HG03066 (cell line): ENCODE data around the gene PCSK9.

ENCODE experiments used
- ATAC-seq: cut with Tn5 transposase; IDR thresholded peaks from one replicate; pipeline ENCODE4 v1.9.1; 2021; ENCODE audit warnings: low read depth; ENCODE audit not compliant: unreplicated experiment

Gene PCSK9

DNA sequence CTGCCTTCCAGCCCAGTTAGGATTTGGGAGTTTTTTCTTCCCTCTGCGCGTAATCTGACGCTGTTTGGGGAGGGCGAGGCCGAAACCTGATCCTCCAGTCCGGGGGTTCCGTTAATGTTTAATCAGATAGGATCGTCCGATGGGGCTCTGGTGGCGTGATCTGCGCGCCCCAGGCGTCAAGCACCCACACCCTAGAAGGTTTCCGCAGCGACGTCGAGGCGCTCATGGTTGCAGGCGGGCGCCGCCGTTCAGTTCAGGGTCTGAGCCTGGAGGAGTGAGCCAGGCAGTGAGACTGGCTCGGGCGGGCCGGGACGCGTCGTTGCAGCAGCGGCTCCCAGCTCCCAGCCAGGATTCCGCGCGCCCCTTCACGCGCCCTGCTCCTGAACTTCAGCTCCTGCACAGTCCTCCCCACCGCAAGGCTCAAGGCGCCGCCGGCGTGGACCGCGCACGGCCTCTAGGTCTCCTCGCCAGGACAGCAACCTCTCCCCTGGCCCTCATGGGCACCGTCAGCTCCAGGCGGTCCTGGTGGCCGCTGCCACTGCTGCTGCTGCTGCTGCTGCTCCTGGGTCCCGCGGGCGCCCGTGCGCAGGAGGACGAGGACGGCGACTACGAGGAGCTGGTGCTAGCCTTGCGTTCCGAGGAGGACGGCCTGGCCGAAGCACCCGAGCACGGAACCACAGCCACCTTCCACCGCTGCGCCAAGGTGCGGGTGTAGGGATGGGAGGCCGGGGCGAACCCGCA lies at the start of gene PCSK9:
Gene PCSK9, plus strand, starts transcription at position 207 of the 741 bp plus-strand sequence. Its CDS starts 290 bp downstream, at position 497.
- ATAC-seq: no peak

DNA sequence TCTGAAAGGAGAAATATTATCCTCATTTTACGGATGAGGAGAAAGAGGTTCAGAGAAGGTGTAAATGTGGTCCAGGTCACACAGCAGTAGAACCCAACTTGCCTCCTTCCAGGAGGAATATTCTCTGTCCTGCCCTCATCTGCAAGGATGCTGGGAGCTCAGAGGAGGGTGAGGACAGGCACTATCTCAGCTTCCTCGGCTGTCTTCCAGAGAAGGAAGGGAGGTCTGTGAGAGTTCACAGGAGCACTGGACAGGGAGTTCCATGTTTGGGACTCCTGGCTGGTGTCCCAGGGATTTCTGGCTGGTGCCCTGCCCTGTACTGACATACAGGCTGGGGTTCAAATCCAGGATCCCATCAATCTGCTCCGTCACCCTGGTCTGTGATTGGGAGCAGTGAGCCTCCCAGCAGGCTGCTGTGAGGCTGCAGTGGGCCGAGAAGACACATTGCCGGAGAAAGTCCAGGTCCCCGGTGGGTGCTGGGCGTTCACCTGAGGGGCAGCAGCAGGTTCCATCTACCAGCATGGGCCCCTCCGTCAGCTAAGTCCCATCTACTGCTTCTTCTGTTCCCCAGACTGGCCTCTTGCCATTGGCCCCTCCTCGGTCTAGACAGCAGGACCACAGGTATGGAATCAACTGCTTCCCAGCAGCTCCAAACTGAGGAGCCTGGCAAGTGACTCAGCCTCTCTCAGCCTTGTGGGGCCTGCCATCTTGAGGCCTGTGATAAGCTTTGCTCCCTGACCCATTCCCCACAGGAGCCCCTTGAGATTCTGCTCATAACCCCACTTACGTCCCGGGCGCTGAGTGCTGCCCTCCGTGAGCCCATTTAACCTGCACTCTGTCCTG lies 49.2 kb upstream of the PCSK9 start:
- no peak for ATAC-seq

DNA sequence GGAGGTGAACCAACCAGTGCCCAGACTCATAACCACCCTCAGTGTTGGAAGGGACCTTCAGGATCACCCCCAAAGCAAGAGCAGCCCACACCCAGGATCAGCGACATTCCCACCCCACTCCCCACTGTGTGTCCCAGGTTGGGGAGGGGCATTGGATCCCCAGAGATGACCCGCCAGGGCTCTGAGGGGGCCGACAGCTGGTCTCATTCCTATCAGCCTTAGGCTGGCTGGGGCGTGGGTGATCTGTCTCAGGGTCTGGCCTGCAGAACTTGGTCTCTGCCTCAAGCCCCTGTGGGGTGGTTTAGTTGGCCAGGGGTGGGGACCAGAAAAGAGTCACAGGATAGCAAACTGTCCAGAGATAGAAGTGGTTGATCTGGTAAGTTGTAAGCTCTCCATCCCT lies 48.4 kb upstream of the PCSK9 start:
- no peak for ATAC-seq

DNA sequence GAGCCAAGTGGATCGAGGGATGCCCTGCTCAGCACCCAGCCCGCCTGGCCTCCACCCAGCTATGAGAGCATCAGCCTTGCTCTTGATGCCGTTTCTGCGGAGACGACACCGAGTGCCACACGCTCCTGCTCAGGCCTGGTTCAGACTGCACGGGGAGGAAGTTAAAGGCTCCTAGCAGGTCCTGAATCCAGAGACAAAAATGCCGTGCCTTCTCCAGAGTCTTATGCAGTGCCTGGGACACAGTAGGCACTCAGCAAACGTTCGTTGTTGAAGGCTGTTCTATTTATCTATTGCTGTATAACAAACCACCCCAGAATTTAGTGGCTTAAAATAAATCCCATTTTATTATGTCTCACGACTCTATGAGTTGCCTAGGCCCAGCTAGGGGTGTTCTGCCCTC lies 47.4 kb upstream of the PCSK9 start:
- ATAC-seq: no peak

DNA sequence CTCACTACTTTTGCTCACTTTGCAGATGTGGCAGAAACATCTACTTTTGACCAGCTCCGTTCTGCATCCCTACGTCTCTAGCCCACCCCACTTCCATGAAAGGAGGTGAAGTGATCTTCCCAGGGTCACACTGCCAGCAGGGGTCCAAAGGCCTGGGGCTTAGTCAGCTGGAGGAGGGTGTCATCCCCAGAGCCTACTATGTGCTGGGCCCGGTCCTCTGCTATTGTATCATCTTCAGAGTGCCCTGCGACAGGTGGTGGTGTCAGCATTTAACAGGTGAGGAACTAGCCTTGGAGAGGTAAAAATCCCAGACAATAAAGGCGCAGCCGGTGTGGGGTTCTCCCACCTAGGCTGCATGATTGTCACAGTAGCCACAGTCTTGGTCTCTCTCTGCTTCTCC lies 46.2 kb upstream of the PCSK9 start:
- ATAC-seq: no peak

DNA sequence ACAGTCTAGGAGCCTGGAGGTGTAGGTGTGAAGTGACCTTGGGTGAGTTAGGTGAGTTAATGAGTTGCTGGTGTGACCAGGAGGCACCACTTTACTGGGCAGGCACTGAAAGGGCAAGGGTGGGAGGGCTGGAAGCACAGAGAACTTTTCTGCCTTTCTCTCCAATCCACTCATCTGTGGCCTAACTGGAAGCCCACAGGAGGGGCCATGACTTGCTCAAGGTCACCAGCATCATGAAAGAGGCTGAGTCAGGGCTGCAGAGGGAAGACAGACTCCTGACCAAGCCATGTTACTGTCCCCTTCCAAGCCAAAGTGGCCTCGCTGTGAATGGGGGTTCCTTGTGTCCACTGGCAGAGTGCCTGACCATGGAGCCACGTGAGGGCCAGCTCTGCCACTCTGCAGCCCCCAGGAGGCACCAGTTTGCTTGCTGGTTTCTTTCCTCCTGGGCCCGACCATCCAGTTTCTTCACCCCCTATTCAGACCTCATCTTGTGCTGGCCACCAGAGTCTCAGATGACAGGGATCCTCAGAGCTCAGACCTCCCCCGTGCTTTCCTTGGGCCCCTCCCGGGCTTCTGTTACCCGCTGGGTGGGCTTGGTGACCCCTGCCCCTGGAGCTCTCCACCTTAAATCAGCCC lies 44.9 kb upstream of the PCSK9 start:
- no peak for ATAC-seq

DNA sequence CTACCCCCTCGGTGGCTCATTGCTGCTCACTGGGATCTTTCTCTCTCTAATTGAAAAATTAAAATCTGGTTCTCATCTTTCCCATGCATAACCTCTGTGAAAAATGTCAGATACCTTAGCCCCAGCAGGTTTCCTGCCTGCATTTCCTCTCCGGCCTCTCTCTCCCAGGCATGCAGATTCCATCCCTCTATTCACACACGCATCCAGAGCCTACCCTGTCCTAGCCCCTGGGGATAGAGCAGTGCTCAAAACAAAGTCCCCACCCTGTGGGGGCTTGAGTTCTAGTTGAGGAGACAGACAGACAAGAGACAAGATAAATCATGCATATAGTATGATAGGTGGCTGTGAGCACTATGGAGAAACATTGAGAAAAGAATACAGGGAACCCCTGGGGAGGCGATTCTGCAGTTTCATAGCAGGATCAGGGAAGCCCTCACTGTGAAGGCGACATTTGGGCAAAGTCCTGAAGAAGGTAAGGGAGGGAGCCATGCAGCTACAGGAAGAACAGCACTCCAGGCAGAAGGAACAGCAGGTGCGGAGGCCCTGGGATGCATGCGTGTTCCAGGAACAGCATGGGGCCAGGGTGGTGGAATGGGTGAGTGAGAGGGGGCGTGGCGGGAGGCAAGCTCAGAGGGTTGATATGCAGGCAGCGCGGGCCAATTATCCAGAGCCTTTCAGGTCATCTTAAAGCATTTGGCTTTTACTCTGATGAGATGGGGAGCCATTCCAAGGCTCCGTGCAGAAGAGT lies 44.2 kb upstream of the PCSK9 start:
- ATAC-seq: no peak

DNA sequence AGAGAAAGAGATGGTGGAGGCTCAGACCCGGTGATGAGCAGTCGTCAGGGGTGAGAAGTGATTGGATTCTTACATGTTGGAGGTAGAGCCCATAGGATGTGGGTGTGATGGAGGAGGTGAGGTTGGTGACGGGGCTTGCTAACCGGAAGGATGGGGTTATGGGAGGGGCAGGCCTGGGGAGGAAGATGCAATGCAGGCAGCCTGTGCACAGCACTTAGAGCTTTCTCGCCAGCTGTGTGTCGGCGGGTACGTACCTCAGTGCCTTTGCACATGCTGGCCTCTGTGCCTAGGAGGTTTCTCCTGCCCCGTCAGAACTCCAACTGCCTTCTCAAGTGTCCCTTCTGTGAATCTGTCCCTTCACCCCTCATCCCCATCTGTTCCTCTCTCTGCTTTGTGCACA lies 43.5 kb upstream of the PCSK9 start:
- ATAC-seq: no peak

DNA sequence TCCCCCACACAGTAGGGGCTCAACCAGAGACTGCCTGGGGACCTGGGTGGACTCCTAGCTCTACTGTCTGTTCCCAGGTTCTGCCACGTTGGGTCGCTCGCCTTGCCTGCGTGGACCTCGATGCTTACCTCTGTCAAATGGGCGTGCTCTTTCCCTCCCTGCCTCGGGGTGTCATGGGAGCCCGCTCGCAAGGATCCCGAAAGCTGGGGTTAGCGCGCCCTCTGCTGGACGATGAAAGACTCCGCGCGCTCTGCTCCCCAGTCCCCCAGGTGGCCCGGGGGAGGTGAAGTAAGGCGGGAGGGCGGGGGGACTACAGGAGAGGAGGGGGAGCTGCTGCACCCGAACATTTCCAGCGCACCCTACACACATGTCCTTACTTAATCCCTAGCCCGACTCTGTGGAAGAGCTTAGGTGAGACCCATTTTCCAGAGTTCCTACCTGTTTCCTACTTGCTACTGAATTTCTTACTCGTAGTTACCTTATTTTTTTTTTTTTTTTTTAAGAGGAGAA lies 42.9 kb upstream of the PCSK9 start:
- ATAC-seq: peak; percentile 72

DNA sequence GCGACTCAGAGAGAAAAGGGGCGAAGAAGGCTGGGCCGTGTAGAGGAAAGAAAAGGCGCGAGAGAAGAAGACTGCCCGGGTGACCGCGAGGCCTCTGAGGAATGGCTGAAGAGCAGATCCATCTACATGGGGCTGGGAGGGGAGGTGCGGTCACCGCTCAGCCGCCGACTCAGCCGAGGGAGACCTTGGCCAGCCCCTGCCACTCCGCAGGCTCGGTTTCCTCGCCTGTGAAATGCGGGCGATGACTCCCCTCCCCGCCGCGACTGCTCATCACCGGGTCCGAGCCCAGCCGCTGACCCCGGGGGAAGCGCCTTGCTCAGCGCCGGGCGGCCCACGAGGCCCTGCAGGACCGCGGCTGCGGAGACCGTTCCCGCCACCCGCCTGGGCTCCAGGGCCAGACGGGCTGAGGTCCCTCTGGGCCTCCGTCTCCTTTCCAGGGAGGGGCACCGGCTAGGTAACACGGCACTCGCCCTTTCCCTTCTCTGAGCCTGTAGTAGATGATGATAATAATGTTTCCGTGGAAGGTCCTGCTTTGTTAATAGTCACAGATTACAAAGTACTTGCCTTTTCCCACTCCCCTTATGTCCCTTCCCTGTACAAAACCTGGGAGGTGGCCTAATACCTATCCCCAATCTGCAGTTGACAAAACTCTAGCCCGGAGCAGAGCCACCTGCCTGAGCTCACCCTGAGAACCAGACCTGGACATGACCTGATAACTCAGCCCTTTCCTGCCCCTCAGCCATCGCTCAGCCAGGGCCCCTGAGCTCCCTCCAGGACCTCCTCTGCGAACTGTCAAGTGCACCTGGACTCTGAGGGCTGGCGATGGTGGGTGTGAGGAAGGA lies 42.3 kb upstream of the PCSK9 start:
- no peak for ATAC-seq

DNA sequence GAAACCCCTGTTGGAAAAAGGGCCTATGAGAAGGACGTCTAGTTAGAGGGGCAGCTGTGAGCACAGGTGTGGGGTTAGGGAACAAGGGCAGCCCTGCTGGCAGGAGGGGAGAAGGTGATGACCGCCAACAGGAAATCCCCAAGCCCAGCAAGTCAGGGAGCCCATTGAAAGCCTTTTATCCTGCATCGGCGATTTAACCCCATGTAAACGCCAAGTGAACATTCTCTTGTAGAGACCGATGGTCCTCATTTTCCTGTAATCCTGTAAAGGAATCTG lies 41.7 kb upstream of the PCSK9 start:
- no peak for ATAC-seq

DNA sequence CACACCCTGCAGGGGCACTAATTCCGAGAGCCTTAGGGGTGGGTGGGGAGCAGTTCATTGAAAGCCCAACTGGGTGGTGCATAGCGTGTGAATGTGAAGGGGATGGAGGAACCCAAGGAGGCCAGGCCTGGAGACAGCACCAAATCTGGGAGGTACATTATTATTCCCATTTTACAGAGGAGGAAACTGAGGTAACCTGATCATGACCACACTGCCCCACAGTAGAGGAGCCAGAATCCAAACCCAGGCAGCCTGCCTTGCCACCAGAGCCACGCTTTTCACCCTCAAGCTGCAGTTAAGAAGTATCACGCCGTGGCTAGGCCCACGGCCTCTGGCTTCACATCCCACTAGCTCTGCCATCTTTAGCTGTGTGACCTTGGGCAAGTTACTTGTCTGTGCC lies 41.2 kb upstream of the PCSK9 start:
- no peak for ATAC-seq

DNA sequence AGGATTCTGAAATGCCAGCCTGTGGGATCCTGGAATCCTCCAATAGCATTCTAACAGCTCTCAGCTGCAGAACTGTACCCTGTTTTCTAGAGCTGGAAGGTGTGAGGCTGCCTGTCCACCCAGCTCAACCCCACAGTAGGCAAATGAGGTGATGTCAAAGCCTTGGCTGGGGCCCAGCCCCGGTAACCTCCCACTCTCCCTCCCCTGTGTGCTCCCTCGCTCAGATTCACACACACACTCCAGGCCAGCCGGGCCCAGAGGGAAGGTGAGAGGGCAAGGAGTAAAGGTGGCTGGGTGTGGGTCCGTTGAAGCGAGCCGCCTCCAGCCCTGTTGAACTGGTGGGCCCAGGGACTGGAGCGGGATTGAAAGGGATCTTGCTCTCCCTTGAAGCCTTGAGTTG lies 40.7 kb upstream of the PCSK9 start, which contains the start of gene BSND:
Gene BSND, plus strand, starts transcription at position 257 of the 400 bp plus-strand sequence. CDS start 254 bp downstream, outside the sequence.
- no peak for ATAC-seq

DNA sequence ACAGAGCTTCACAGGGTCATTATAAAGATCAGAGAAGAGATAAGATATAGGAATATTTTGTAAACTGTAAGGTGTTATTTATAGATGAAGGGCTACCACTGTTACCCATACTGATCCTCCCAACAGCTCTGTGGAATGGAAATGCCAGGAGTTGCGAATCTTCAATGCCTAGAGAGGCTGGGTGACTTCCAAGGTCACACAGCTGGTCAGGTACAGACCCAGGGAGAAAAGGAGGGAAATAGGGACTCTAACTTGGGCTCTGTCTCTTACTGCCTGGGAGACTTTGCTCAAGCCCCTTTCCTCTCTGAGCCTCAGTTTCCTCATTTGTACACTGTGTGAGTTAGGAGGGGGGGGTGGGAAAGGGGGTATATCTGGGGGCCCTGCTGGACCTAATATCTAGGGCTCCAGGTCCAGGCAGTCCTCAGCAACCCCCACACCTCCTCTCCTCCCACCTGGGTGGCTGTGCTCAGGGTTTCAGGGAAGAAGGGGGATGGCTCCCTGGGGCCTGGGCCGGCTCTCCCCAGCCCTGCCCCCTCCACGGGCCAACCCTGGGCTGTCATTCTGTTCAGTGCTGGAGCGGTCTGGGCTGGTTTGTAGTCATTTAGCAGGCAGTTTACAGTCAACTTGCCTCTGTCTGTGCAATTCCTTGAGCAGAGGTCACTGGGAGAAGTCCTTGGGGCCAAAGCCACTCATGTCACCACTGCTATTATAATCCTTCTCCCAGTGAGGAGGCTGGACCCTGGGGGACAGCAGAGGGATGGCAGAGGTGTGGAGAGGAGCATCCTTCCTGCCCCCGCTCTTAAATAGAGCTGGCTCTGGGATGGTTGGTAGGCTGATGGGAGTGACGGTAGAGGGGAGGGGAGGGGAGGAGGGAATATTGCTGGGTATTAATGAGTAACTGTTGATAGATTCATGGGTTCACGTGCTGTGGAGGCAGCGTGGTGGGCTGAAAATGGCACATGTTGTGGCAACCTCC lies 39.0 kb upstream of the PCSK9 start:
- ATAC-seq: no peak

DNA sequence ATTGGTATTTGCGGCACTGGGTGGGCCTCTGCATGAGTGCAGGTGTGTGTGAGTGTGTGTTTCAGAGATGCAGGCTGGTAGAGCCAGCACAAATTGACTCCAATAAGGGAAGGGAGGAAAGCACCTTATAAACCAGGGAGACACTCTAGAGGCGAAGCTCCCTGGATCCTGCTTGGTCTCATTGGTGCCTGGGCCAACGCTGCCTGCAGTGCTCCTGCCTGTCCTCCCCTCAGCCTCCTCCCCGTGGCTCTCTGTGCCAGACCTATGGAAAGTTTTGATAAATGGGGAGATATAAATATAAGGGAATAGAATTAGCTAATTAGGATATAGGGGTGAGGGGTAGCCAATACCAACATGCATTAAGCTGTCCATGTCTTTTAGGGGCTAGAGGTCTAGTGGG lies 38.0 kb upstream of the PCSK9 start:
- ATAC-seq: no peak

DNA sequence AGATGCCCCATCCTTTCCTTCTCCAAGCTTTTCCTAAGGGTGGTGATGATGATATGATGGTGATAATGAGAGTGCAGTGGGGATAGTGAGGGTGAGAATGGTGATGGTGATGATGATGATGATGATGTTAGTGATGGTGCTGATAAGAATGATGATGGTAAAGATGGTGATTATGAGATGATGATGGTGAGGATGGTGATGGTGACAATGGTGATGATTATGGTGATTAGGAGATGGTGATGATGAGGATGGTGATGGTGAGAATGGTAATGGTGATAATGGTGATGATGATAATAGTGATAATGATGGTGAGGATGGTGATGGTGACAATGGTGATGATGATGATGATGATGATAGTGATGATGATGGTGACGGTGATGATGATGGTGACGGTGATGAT lies 36.7 kb upstream of the PCSK9 start:
- ATAC-seq: no peak

DNA sequence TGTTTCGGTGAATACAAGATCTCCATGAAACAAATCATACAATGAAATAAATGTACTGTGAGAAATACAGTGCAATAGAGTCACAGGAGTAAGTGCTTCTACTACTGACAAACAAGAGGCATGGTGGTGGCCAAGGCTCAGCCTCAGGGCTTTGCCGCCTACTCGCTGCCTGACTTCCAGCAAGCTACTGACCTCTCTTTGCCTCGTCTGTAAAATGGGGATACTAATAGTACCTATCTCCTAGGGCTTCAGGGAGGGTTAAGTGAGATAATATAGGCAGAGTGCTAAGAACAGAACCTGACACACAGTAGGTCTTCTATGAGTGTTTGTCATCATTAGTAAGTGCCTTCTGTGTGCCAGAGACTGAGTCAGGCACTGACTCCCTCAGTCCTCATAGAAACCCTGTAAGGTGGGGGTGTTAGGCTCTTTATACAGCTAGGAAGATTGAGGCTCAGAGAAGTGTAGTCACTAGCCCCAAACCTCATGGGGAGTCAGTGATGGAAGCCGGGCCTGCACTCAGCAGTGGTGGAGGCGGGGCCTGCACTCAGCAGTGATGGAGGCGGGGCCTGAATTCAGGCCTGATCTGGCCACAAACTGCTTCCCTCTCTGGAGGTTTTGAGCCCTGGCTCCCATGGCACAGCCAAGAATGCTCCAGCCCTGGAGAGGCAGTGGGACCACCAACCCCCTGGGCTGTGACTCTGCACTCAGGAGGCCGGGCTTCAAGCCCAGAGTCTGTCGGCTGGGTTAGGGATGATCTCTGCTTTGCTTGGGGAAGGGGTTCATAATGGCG lies 33.8 kb upstream of the PCSK9 start:
- ATAC-seq: no peak

DNA sequence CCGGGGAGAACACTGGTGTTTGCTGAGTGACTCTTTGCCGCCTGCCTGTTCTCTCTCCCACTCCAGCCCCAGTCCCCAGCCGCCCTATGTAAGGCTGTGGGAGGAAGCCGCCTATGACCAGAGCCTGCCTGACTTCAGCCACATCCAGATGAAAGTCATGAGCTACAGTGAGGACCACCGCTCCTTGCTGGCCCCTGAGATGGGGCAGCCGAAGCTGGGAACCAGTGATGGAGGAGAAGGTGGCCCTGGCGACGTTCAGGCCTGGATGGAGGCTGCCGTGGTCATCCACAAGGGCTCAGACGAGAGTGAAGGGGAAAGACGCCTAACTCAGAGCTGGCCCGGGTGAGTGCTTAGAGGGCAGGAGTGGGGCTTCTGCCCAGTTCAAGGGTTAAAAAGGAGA lies 32.4 kb upstream of the PCSK9 start:
- ATAC-seq: no peak
